M059J (cell line): Measurements from ENCODE around the gene DOK7. TPM values are rescaled to one million over a fixed set of nuclear protein-coding genes. Genes with fewer than 3 reads are reported as not detected.

Source experiments
- DNase-seq: peaks from one replicate; pipeline ENCODE4 v3.0.0-alpha.2; 2012; ENCODE audit warnings: low read depth
- total RNA-seq: library from RNA; depleted of rRNA; stranded (reverse); fragments of >200 nt; shearing (Covaris generic); gene quantifications from 2 replicates; pipeline ENCODE4 v1.2.3, GENCODE V29; 2014

DOK7 gene
- total RNA-seq, 1 experiment from 2014 or later, result 3.1 TPM

- DNase-seq, result no peak
These were observed 12.1 kb downstream of the DOK7 start for GRCh38 chr4:3475041-3475712.

- no peak for DNase-seq
These were observed 12.7 kb downstream of the DOK7 start for GRCh38 chr4:3475713-3476260.

DNA sequence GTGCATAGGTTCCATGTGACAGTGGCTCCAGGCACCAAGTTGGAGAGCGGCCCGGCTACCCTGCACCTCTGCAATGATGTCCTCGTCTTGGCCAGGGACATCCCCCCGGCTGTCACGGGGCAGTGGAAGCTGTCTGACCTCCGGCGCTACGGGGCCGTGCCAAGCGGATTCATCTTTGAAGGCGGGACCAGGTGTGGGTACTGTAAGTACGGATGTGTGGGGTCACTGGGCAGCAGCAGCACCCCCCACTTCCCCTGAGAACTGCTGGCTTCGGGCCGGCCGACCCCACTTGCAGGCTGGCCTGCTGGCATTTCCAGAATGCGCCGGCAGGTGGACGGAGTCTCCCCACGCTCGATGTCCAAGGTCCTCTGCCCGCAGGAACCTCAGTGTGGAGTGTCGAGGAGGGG is 13.2 kb downstream of the DOK7 start:
- DNase-seq, result no peak

- DNase-seq, result no peak
These were observed 14.0 kb downstream of the DOK7 start for GRCh38 chr4:3476936-3477749.

DNA sequence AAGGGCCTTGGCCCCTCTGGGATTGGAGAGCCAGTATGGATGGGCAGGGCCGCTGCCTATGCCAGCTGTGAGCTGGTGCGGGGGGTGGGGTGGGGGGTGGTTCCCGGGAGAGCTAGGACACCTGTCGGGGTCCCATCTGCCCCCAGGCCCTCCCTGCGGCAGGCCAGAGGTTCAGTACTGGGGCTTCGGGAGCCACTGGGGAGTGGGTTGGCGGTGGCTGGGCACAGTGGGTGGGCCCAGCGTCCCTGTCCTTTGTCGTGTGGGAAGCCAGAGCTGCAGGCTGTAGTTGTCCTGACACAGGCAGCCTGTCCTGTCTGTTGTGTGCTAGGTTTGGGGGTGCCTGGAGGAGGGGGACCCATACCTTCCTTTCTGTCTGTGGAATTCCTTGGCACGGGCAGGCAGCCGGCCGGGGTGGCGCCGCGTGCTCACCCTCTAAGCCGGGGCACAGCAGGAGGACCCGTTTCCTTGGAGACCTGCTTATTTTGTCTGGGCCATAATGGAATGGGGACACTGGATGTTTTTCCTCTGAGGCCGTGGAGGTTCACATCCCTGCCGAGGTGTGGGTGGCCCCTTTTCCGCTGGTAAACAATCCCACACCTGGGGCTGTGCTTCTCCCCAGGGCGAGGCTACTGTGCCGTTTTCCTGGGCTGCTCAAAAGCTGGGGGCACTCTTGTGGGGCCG is 14.8 kb downstream of the DOK7 start:
- no peak for DNase-seq

DNA sequence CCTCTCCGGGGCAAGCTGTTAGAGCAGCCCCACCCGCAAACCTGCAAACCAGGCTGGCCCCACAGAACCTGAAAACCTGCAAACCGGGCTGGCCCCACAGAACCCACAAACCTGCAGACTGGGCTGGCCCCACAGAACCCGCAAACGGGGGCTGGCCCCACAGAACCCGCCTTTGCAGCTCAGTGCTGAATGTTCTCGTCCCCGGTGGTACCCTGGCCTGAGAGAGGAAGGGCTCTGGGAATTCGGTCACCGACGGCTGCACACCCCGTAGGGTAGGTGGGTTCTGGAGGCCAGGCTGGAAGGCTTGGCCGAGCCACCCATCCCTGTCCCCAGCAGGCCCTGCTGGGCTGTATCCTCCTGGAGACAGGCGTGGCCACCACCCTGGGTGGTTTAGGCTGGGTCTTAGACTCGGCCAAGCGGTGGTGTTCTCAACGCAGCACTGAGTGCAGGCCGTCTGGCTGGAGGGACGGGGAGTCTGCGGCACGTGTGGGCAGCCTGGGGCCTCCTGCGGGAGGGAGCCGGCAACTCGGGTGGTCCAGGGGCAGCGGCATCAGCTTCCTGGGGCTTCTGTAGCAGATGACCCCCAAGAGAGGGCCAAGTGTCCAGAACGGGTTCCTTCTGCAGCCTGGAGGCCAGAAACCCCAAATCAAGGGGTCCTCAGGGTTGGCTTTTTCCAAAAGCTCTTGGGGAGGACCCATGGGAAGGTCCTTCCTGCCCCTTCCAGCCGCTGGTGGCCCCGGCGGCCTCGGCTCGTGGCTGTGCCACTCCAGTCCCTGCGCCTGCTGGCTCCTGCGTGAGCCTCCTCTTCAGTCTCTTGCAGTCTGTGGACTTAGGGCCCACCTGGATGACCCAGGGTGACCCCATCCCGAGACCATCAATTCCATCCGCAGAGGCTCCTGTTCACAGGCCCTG is 15.6 kb downstream of the DOK7 start:
- DNase-seq, result no peak

DNA sequence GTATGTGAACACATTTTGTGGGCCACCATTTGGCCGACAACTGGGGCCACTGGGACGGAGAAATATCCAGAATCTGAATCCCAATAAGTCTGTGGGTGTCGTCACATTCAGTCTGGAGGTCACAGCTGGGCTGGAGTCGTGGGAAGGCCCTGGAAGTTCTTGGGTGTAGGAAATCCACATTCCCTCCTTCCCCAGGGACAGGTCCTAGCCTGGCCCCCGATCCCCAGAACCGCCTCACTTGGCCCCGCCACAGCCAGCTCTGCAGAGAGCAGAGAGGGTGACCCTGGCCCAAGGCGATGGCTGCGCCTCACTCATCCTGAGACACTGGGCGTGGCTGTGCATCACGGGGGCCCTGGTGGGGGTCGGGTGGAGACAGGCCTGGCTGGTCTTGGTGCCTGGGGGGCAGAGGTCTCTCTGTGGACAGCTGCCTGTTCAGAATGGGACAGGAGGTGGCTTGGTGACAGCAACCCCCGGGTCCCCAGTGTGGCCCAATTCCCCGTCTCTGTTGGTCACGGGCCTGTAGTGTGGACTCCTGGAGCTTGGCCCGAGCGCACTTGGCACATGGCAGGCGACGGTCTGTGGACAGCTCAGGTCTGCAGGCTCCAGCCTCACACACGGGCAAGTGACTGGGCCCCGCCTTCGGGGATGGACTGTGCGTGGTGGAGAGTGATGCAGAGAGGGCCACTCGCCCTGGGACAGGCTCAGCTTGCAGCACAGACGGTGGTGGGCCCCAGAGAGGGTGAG is 16.4 kb downstream of the DOK7 start:
- DNase-seq, result no peak

DNA sequence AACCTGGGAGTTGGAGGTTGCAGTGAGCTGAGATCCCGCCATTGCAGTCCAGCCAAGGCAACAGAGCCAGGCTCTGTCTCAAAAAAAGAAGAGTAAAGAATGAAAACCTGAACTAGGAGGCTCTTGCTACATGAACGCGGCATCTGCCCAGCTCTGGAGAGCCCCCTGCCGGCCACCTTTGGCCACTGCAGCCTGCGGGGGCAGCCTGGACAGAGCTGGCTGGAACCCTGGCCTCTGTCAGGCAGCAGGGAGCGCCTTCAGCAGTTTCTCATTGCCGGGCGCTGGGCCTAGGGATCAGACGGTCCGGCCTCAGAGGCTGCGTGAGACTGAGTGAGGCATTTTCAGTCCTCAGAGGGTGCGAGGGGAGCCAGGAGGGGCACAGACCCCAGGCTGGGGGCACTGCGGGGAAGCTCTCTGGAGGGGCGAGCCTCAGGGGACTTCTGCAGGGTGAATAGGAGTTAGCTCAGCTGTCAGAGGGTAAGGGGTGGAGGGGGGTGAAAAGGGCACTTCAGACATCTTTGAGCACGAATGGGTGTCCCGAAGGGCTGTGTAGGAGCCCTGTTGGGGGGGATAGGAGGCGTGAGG is 17.5 kb downstream of the DOK7 start:
- DNase-seq, result peak; percentile 72

- no peak for DNase-seq
These were observed 18.0 kb downstream of the DOK7 start for GRCh38 chr4:3481113-3481531.

DNA sequence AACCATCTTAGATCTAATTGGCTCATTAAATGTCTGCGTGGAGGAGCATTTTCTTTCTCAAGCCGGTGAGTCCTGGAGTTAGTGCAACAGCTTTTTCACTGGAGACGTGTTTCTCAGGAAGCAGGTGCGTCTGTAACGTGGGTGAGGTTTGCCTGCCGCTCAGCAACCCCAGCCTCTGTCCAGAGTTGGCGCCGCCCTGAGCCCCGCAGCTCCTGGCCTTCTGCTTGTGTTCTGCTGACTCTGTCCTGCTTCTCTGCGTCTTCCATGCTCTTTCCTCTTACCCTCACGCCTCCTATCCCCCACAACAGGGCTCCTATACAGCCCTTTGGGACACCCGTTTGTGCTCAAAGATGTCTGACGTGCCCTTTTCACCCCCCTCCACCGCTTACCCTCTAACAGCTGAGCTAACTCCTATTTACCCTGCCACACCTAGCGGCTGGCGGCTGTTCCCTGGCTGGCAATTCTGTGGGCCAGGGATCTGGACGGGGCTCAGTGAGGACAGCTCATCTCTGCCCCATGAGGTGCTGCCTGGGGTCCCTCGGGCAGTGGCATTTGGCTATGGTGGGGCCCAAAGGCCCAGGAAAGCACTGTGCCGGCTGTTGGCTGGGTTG is 18.8 kb downstream of the DOK7 start:
- no peak for DNase-seq

- DNase-seq, result no peak
These were observed 19.6 kb downstream of the DOK7 start for GRCh38 chr4:3482707-3483106.

DNA sequence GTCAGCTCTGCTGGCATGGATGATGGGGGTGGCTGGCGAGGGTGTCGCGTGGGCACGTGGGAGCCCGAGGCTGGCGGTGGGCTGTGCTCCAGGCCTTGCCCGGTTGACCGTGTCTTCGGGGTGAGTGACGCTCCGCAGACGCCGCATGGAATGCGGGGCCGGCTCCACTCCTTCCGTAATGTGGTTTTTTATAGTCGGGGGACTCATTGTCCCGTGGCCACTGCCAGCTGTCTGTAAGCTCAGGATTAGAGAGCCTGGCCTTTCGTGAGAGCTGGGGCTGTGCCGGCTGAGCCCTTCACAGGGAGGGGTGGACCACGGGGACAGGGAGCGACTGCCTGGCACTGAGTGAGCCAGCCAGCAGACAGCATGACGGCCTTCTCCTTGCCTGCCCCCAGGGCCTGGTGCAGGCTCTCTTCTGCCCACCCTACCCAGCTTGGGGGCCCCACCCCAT is 20.4 kb downstream of the DOK7 start:
- peak; percentile 92 for DNase-seq

GRCh38 chr4:3484057-3484973 is 21.2 kb downstream of the DOK7 start:
- peak; percentile 85 for DNase-seq

- no peak for DNase-seq
These were observed 22.1 kb downstream of the DOK7 start for GRCh38 chr4:3485011-3485791.

GRCh38 chr4:3485886-3486540 is 22.9 kb downstream of the DOK7 start:
- no peak for DNase-seq

- peak; percentile 43 for DNase-seq
These were observed 23.7 kb downstream of the DOK7 start for GRCh38 chr4:3486541-3487540.
